ENCODE measurements around the gene MAST2.
A peak's percentile ranks its signal among the peaks of the same experiment; 100 is the strongest.

The MAST2 gene

DNA sequence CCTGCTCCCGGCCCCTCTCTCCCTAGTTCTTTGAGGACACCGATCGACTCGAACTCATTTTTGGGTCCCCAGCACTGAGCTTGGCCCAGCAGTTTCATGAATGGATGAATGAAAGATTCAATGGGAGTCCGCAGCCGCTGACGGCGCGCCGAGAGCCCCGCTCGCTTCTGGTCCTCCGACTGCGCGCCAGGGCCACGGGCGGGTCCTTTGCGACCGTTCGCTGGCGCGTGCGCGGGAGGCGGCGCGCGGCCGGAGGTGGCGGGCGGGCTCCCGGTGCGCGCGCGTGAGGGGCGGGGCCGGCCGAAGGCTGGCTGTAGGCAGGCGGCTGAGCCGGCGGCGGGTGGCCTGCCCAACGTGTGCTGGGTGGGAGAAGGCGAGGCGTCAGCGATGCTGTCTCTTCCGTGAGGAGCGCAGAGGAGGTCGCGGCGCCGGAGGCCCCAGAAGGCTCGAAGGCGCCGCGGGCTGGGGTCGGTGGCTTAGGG lies at the start of gene MAST2:
Gene MAST2 (plus strand): TSS at position 314 of the 482 bp plus-strand sequence. CDS start 284 bp downstream, outside the sequence.
- ChIA-PET CTCF (no interaction called here), POLR2A (interaction anchor here (0.6 kb wide), 1 partner anchor 116 kb away, joined by 3 read pairs; no protein-coding TSS in a partner anchor)
- TF ChIP-seq, protein P1, sequence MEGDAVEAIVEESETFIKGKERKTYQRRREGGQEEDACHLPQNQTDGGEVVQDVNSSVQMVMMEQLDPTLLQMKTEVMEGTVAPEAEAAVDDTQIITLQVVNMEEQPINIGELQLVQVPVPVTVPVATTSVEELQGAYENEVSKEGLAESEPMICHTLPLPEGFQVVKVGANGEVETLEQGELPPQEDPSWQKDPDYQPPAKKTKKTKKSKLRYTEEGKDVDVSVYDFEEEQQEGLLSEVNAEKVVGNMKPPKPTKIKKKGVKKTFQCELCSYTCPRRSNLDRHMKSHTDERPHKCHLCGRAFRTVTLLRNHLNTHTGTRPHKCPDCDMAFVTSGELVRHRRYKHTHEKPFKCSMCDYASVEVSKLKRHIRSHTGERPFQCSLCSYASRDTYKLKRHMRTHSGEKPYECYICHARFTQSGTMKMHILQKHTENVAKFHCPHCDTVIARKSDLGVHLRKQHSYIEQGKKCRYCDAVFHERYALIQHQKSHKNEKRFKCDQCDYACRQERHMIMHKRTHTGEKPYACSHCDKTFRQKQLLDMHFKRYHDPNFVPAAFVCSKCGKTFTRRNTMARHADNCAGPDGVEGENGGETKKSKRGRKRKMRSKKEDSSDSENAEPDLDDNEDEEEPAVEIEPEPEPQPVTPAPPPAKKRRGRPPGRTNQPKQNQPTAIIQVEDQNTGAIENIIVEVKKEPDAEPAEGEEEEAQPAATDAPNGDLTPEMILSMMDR (IDR thresholded peaks at IDR 0.05; ENCODE audit: control extremely low read depth, extremely low read depth, low read depth, missing control alignments), result no peak
- peak; percentile 97 for DNase-seq (ENCODE audit: extremely low spot score)

DNA sequence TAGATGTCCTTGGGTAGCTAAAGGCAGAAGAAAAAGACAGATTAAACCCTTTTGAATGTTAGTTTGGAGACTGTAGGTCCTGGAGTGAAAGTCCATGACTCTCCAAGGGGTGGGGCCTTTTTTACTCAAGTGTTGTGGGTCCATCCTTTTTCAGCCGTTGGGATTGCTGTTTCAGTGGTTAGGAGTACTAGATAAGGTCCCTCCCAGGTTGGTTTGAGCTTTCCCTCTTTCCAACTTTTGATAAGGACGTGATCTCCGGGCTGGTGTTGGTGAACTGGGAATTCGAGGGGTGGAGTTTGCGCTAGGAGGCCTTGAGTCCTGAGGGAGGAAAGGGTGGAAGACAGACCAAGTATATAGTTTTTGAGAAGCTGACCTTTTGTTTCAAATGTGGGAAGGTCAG lies 47.7 kb upstream of the MAST2 start:
- ChIA-PET CTCF (no interaction called here), POLR2A (no interaction called here)
- TF ChIP-seq, protein P1 (IDR thresholded peaks at IDR 0.05; ENCODE audit: control extremely low read depth, extremely low read depth, low read depth, missing control alignments), result no peak
- no peak for DNase-seq (ENCODE audit: extremely low spot score)

DNA sequence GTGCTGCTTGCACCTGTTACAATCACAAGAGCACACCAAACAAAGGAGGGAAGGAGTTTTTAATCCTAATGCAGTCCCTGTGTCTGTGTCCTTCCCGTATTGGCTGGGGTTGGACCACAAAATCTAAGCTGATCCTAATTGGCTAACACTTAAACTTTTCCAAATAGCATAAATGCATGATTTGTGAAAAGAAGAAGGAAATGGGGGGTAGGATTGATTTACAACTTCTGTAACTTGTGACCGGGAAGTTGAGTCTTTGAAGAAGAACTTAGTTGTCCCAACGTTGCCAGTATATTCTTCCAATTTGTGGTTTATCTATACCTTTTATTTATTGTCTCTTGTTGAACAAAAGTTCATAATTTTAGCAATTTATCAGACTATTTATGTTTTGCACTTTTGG lies 41.1 kb upstream of the MAST2 start:
- ChIA-PET POLR2A (no interaction called here), CTCF (interaction anchor here (1.0 to 1.4 kb wide), 2 partner anchors 9 to 18 kb away, joined by 3 to 5 read pairs; no protein-coding TSS in a partner anchor)
- TF ChIP-seq, protein P1 (IDR thresholded peaks at IDR 0.05; ENCODE audit: control extremely low read depth, extremely low read depth, low read depth, missing control alignments), result no peak
- DNase-seq (ENCODE audit: extremely low spot score), result no peak

DNA sequence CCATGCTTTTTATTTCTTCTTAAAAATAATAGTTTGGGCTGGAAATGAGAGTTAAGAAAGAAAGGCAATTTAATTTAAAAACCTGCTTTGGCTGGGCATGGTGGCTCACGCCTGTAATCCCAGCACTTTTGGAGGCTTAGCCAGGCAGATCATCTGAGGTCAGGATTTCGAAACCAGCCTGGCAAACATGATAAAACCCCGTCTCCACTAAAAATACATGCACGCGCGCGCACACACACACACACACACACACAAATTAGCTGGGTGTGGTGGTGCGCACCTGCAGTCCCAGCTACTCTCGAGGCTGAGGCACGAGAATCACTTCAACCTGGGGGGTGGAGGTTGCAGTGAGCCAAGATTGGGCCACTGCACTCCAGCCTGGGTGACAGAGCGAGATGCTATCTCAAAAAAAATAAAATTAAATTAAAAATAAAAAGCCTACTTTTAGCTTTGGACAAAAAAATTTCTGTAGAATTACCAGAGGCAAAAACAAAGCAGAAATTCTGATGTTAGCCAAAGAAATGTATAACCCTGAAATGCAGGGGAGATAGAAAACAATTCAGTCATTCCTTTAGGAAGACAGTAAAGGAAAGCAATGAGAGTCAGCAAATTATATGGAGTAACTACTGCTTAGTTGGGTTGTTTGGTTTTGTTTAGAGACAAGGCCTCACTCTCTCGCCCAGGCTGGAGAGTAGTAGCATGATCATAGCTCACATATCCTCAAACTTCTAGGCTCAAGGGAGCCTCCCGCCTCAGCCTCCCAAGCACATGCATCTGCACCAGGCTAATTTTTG lies 37.2 kb upstream of the MAST2 start:
- TF ChIP-seq, protein P1 (IDR thresholded peaks at IDR 0.05; ENCODE audit: control extremely low read depth, extremely low read depth, low read depth, missing control alignments), result no peak
- ChIA-PET CTCF (no interaction called here), POLR2A (no interaction called here)
- DNase-seq (ENCODE audit: extremely low spot score), result no peak

DNA sequence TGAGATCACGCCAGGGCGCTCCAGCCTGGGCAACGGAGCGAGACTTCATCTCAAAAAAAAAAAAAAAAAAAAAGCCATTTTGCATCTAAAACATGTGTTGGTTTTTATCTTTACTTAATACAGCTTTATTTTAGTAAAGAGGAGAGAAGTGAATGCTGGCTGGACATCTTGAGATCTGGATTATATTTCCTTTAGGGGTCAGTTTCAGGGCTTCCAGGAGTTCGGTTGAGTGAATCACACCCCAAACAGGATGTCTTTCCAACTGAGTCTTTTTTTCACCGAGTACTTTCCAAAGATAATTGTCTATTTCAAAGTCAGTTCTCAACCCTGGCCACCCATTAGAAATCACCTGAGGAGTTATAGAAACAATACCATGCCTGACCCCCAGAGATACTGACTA lies 36.4 kb upstream of the MAST2 start:
- CTCF ChIA-PET, result no interaction called here
- TF ChIP-seq, protein P1 (IDR thresholded peaks at IDR 0.05; ENCODE audit: control extremely low read depth, extremely low read depth, low read depth, missing control alignments), result no peak
- no peak for DNase-seq (ENCODE audit: extremely low spot score)
- POLR2A ChIA-PET, result no interaction called here

DNA sequence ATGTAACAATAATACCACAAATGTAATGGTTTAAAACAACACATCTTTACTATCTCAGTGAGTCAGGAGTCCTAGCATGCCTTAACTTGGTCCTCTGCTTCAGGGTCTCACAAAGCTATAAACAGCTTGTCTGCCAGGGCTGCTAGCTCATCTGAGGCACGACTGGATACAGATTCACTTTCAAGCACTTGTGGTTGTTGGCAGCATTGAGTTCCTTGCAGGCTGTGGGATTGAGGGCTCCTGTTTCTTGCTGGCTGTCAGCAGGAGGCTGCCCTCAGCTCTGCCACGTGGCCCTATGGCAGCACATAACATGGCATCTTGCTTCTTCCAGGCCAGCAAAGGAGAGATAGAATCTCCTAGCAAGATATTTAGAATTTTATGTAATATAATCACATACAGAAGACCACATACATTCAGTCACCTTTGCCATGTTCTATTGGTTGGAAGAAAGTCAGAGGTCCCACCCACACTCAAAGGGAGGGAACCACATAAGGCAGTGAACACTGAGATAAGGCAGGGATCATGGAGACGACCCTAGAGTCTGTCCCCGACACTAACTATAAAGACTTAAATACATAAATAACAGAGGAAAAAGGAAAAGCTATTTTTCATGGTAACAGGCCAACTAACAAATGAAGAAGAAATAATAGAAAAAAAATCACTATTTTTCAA lies 34.0 kb upstream of the MAST2 start:
- TF ChIP-seq, protein P1 (IDR thresholded peaks at IDR 0.05; ENCODE audit: control extremely low read depth, extremely low read depth, low read depth, missing control alignments), result no peak
- ChIA-PET POLR2A (interaction anchor here (0.6 kb wide), 1 partner anchor 109 kb away, joined by 3 read pairs; no protein-coding TSS in a partner anchor), CTCF (interaction anchor here (1.7 kb wide), 1 partner anchor 10 kb away, joined by 3 read pairs; no protein-coding TSS in a partner anchor)
- DNase-seq (ENCODE audit: extremely low spot score), result no peak
